DND-41 (cell line): ENCODE results near the gene CHRNA9.

Source experiments
- ATAC-seq: fragments of 200-7000 bp; cut with Tn5 transposase; 3 replicates; pipeline ENCODE4 v1.9.1; 2021; ENCODE audit warnings: low read depth; ENCODE audit not compliant: insufficient read depth
- DNase-seq: peaks from one replicate; pipeline ENCODE4 v3.0.0-alpha.2; 2020
- H2AFZ ChIP-seq: 2 replicates; pipeline ENCODE4 v1.6.0; 2012; ENCODE audit warnings: low read depth, low read length
- H3K27ac ChIP-seq: 2 replicates; pipeline ENCODE4 v1.5.1; 2012; ENCODE audit warnings: low read length, inconsistent platforms
- H3K27me3 ChIP-seq: fragments of 200-600 bp; sonication (generic); 2 replicates; pipeline ENCODE4 v1.6.0; 2012; ENCODE audit warnings: low read length, mild to moderate bottlenecking, inconsistent platforms; ENCODE audit not compliant: insufficient read depth, poor library complexity
- H3K36me3 ChIP-seq: 2 replicates; pipeline ENCODE4 v1.5.1; 2012; ENCODE audit warnings: low read length, inconsistent platforms; ENCODE audit not compliant: insufficient read depth
- H3K4me1 ChIP-seq: 2 replicates; pipeline ENCODE4 v1.5.1; 2012; ENCODE audit warnings: mild to moderate bottlenecking, low read length; ENCODE audit not compliant: insufficient read depth
- H3K4me2 ChIP-seq: 2 replicates; pipeline ENCODE4 v1.6.0; 2012; ENCODE audit warnings: mild to moderate bottlenecking, moderate library complexity, low read length, inconsistent platforms; ENCODE audit not compliant: insufficient read depth
- H3K4me3 ChIP-seq, 2 experiments: fragments of 200-600 bp in 1 of 2; shearing (Covaris generic) in 1 of 2; 2 replicates each; pipeline ENCODE4 v1.5.1; 2012 to 2016; ENCODE audit warnings: inconsistent platforms in 2 of 2, low read length in 2 of 2, mild to moderate bottlenecking in 2 of 2, low read depth in 1 of 2, moderate library complexity in 1 of 2
- H3K79me2 ChIP-seq: 2 replicates; pipeline ENCODE4 v1.6.0; 2012; ENCODE audit warnings: low read length, inconsistent platforms; ENCODE audit not compliant: insufficient read depth
- H3K9ac ChIP-seq: 2 replicates; pipeline ENCODE4 v1.6.0; 2012; ENCODE audit warnings: low read depth, mild to moderate bottlenecking, inconsistent platforms, low read length, moderate library complexity
- H3K9me3 ChIP-seq: 2 replicates; pipeline ENCODE4 v1.5.1; 2012; ENCODE audit warnings: low read length, moderate library complexity, mild to moderate bottlenecking, inconsistent platforms; ENCODE audit not compliant: insufficient read depth, severe bottlenecking
- H4K20me1 ChIP-seq: 2 replicates; pipeline ENCODE4 v1.6.0; 2012; ENCODE audit warnings: low read length; ENCODE audit not compliant: insufficient read depth
- CTCF ChIP-seq: IDR thresholded peaks from 2 replicates; pipeline ENCODE4 v1.5.1; 2012; ENCODE audit warnings: borderline replicate concordance, low read length, moderate library complexity, mild to moderate bottlenecking; ENCODE audit not compliant: poor library complexity, severe bottlenecking; ENCODE audit errors: extremely low read depth
- EZH2 ChIP-seq: IDR thresholded peaks from 3 replicates; pipeline ENCODE4 v1.6.1; 2012; ENCODE audit warnings: borderline replicate concordance, low read depth, mild to moderate bottlenecking, moderate library complexity, low read length, inconsistent platforms; ENCODE audit not compliant: severe bottlenecking

The CHRNA9 gene

GRCh38 chr4:40363945-40364344, 28.8 kb downstream of the CHRNA9 start:
- no peak overlapping the region for H3K4me2 ChIP-seq
- H3K4me3 ChIP-seq: no peak overlapping the region
- no peak for DNase-seq
- no peak overlapping the region for H3K27ac ChIP-seq
- H3K36me3 ChIP-seq: no peaks in the 10 kb centered on the region
- H3K9me3 ChIP-seq: no peaks in the 10 kb centered on the region
- ATAC-seq: no peak
- no peaks in the 10 kb centered on the region for H3K4me1 ChIP-seq
- TF ChIP-seq CTCF (no peak), EZH2 (no peak)
- no peak overlapping the region for H3K9ac ChIP-seq
- H4K20me1 ChIP-seq: no peaks in the 10 kb centered on the region
- no peaks in the 10 kb centered on the region for H3K79me2 ChIP-seq
- H2AFZ ChIP-seq: no peak overlapping the region
- no peaks in the 10 kb centered on the region for H3K27me3 ChIP-seq

- Histone ChIP-seq H3K9me3 (no peaks in the 10 kb centered on the region), H3K36me3 (no peaks in the 10 kb centered on the region), H3K79me2 (no peaks in the 10 kb centered on the region), H4K20me1 (no peaks in the 10 kb centered on the region), H3K27me3 (no peaks in the 10 kb centered on the region), H2AFZ (no peak overlapping the region), H3K4me2 (no peak overlapping the region), H3K9ac (no peak overlapping the region), H3K27ac (no peak overlapping the region), H3K4me3 (no peak overlapping the region), H3K4me1 (no peaks in the 10 kb centered on the region)
- ATAC-seq: no peak
- TF ChIP-seq CTCF (no peak), EZH2 (no peak)
- DNase-seq: no peak
Observed at GRCh38 chr4:40365766-40366165, 30.6 kb downstream of the CHRNA9 start.

- H3K9me3 ChIP-seq: no peaks in the 10 kb centered on the region
- H2AFZ ChIP-seq: no peak overlapping the region
- no peaks in the 10 kb centered on the region for H3K27me3 ChIP-seq
- no peak for TF ChIP-seq EZH2
- no peak for TF ChIP-seq CTCF
- no peaks in the 10 kb centered on the region for H3K4me1 ChIP-seq
- no peak overlapping the region for H3K27ac ChIP-seq
- no peak overlapping the region for H3K9ac ChIP-seq
- H3K79me2 ChIP-seq: no peaks in the 10 kb centered on the region
- H3K4me2 ChIP-seq: no peak overlapping the region
- ATAC-seq (no peak), DNase-seq (no peak)
- H3K4me3 ChIP-seq: no peak overlapping the region
- no peaks in the 10 kb centered on the region for H3K36me3 ChIP-seq
- no peaks in the 10 kb centered on the region for H4K20me1 ChIP-seq
Observed at GRCh38 chr4:40367451-40367850, 32.3 kb downstream of the CHRNA9 start.
